ENCODE data around the gene PML.
A peak's percentile ranks its signal among the peaks of the same experiment; 100 is the strongest.
"Not testable (repeated sequence)": the region's sequence is repeated elsewhere in the genome, so short reads cannot be mapped to it uniquely, and the experiment has no call there.

Gene PML

DNA sequence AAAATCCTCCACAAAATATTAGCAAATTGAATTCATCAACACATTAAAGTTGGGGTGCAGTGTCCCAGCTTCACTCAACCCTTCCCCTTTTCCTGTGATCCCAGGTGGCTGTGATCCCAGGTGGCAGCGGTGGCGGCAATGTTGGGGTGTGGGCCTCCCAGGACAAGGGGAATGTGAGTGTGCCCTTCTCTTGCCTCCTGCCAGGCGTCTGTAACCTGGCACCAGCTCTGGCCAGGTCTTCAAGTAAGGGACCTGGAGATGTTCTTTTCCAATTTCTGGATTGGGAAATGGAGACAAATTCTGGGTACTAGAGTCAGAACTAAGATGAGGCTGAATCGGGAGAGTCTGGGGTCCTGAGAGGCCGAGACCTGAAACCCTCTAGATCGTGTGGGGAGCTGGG is 67.7 kb downstream of the PML start:
- DNase-seq (ENCODE audit: low read depth): no peak

DNA sequence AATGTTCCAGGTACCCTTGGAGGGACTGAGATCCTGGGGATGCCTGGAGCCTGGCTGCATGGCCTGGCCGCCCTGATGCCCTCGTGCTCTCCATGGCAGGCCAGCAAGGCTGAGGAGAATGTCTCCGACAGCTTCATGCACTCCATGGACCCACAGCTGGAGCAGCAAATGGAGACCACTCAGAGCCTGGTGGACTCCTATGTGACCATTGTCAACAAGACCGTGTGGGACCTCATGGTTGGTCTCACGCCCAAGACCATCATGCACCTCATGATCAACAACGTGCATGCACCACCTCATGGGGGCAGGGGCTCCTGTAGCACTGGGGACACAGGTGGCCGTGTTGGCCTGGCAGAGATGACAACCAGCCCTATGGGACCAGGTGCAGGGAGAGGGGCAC is 68.2 kb downstream of the PML start:
- DNase-seq (ENCODE audit: low read depth): no peak

DNA sequence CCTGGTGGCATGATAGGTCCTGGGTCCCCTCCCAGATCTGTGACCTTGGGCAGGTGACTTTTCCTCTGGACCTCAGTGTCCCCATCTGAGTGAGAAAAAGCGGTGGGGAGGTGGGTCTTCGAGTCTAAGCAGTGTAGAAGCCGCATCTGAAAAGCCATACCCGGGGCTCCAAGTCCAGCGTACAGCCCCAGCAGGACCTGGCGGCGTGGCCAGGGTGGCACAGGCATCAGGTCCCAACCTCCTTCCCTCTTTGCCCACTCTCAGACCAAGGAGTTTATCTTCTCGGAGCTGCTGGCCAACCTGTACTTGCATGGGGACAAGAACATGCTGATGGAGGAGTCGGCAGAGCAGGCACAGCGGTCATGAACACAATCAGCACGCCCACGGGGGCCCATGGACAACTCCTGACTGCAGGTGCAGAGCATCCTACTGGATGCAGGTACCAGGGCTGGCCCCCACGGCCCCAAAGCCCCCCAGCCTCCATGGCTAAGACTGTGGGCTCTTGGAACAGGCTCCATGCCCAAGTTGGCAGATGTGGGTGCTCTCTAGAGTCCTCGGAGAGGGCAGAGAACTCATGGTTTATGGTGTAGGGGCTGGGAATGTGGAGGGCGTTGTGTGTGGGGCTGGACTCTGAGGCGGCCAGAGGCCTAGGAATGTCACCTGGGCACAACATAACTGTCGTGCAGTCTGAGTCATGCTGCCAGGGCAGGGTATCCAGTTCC is 69.1 kb downstream of the PML start:
- DNase-seq (ENCODE audit: low read depth): not testable (repeated sequence)

DNA sequence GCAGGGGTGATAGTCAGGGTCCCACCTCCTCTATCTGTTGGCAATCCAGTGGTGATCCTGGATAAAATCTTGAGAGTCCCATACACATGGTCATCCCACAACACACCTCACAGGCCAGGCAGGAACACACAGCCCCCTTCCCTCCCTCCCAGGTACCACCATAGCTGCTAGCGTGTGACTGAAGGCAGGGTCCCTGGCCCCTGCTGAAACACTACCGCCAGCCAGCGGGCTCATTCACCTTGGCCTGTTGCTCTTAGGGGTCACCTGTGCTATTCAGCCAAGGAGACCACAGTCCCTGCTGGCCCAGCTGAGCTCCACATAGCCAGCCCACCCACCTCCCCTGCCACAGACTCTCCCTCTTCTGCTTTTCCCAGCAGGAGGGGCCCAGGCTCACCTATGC is 69.7 kb downstream of the PML start:
- not testable (repeated sequence) for DNase-seq (ENCODE audit: low read depth)

DNA sequence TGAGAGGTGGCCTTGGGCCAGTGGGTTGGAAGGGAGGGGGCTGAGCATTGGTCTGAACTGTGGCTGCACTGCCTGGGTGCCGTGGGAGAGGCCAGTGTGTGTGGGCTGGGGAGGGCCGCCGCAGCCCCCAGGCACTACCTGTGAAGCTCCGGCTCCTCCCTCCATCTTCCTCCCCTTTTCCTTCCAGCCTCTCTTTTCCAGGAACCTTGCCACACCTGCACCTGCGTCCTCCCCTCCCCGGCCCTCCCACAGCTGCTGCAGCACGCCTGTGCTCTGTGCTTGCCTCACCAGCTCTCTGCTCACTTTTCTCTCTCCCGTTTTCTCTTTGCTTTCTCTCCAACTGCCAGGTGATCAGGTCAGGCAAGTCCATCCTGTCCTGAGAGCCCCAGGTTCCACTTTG is 70.3 kb downstream of the PML start:
- not testable (repeated sequence) for DNase-seq (ENCODE audit: low read depth)

- DNase-seq (ENCODE audit: low read depth): peak; percentile 33
These were observed 71.3 kb downstream of the PML start for GRCh38 chr15:74065684-74066411.

GRCh38 chr15:74071645-74072044 is 77.1 kb downstream of the PML start:
- not testable (repeated sequence) for DNase-seq (ENCODE audit: low read depth)

- not testable (repeated sequence) for DNase-seq (ENCODE audit: low read depth)
These were observed 77.6 kb downstream of the PML start for GRCh38 chr15:74072132-74072531.

DNA sequence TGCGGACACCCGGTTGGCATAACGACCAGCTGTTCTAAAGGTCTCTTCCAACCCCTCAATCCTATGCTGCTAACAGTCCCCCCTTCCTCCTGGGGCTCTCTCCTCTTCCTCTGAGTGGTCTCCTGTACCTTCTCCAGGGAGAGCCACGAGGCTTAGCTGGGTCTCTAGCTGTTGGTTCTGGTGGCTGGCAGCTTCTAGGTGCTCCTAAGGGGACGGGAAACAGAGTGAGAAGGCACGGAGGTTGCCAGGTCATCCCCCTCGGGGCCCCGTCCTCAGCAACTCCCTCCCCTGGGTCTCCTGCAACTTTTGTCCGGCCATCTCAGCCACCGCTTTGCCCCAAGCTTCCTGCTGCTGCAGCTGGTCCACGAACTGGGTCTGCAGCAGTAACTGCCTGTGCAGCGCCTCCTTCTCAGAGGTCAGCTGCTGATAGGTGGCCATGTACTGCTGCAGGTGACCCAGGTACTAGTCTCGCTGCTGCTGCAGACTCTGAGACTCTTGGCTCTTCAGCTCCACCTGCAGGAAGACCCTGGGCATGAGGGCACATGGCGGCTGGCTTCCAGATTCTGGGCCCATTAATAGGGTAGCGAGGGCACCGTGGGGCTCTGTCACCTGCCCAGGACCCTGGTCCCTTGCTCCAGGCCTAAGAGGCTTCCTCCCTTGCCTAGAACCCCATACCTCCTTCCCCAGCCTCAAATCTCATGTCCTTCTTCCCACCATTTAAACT is 78.3 kb downstream of the PML start:
- not testable (repeated sequence) for DNase-seq (ENCODE audit: low read depth)

DNA sequence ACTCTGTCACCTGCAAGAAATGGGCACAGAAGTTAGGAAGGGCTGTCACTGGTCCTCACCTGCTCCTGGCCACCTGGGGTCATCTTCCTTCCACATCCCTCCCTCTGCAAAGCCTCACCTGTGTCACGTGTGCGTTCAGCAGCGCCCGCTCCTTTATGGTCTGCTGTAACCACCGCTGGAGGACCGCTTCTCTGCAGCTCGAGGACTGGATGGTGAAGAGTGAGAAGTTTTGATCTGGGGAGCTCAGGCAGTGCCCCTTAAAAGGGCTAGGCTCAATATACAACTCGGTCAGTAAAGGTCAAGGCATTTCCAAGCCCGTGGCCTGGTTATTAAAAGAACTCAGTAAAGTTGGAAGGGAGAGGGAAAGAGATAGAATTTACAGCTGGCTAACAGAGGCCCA is 81.3 kb downstream of the PML start:
- DNase-seq (ENCODE audit: low read depth): not testable (repeated sequence)

DNA sequence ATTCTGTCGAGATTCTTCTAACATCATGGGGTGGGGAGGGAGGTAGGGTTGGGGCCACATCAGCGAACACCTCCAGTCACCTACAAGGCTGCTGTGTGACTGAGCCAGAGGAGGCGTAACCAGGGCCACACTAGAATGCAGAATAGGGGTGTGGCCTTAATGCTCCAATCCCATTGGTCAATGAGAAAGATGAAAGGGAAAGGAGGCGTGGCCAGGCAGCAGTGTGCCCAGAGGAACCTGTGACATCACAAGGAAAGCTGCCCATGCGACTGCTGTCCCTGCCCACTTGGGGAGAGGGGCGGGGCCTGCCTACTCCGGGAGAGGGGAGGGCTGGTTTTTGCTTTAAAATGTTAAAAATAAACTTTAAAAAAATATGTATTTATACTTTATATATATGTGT is 87.9 kb downstream of the PML start, which contains the start of gene GOLGA6A:
Gene GOLGA6A, minus strand, starts transcription at position 101 of the 400 bp plus-strand sequence. Its CDS starts 41 bp downstream, at position 60.
- not testable (repeated sequence) for DNase-seq (ENCODE audit: low read depth)

GRCh38 chr15:74094567-74094966 is 100.1 kb downstream of the PML start:
- DNase-seq (ENCODE audit: low read depth): not testable (repeated sequence)

DNA sequence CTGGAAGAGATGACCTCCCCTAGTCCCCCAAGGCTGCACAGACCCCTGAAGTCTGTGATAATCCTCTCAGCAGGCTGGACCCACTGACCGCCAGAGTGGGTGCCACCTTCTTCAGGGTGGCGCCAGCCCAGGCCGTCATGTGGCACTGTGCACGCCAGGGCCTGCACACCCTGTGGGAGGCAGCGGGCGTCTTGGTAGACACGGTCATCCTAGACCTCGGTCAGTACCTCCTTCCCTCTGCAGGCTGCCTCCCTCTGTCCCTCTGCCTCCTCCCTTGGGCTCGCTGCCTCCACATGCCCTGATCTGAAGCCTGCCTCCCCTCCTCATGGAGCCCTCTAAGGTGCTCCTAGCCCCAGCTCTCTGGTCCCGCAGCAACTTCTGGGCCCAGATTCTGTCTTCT is 101.1 kb downstream of the PML start:
- DNase-seq (ENCODE audit: low read depth): not testable (repeated sequence)

- DNase-seq (ENCODE audit: low read depth): not testable (repeated sequence)
These were observed 102.4 kb downstream of the PML start for GRCh38 chr15:74096753-74097474.

Data from stimulated activated CD8-positive, alpha-beta memory T cell treated with anti-CD3 and anti-CD28 coated beads, Interleukin-15, amount 100 ng/mL, for 1 hour (primary cell).